CD4-positive, alpha-beta T cell (primary cell): ENCODE data around the gene RIMBP3C. TPM values are rescaled to one million over a fixed set of nuclear protein-coding genes. Genes with fewer than 3 reads are reported as not detected.
"Not testable (repeated sequence)": the region's sequence is repeated elsewhere in the genome, so short reads cannot be mapped to it uniquely, and the experiment has no call there.

ENCODE experiments used
- ATAC-seq: fragments of 200-7000 bp; cut with Tn5 transposase; one replicate; pipeline ENCODE4 v1.10.0; 2022; ENCODE audit warnings: mild to moderate bottlenecking; ENCODE audit not compliant: poor library complexity
- CTCF ChIA-PET: fragments of 350-600 bp; sonication (Branson Sonifier 250); formaldehyde crosslinking; loops from one replicate; lab custom pipeline; 2021; ENCODE audit warnings: antibody characterized with exemption, inconsistent platforms; lab: Charles Lee
- POLR2A ChIA-PET: fragments of 350-600 bp; sonication (Branson Sonifier 250); formaldehyde crosslinking; loops from one replicate; lab custom pipeline; 2021; ENCODE audit warnings: antibody characterized with exemption, inconsistent platforms; lab: Charles Lee
- DNase-seq, 14 experiments: peaks; one replicate each; pipeline ENCODE4 v3.0.0-alpha.2; 2013 to 2020; ENCODE audit warnings: mixed read lengths in 2 of 14
- H3K27ac ChIP-seq, 2 donors: one replicate each; pipeline versions ENCODE4 v1.5.1 to v1.7.0; 2013; ENCODE audit warnings: low read length in 2 of 2, low read depth in 1 of 2, mild to moderate bottlenecking in 1 of 2
- H3K27me3 ChIP-seq, 2 experiments: 1 replicate in 1 of 2; 2 replicates in 1 of 2; pipeline versions ENCODE4 v1.6.1 to v1.7.0; 2013; ENCODE audit warnings: low read length in 2 of 2, control low read depth in 1 of 2, mild to moderate bottlenecking in 1 of 2, moderate library complexity in 1 of 2; ENCODE audit not compliant: insufficient read depth in 2 of 2, control insufficient read depth in 1 of 2
- H3K36me3 ChIP-seq: one replicate; pipeline ENCODE4 v1.6.1; 2013; ENCODE audit warnings: low read length, control low read depth; ENCODE audit not compliant: insufficient read depth
- H3K4me1 ChIP-seq: one replicate; pipeline ENCODE4 v1.6.1; 2013; ENCODE audit warnings: low read length, control low read depth; ENCODE audit not compliant: insufficient read depth
- H3K4me3 ChIP-seq: one replicate; pipeline ENCODE4 v1.5.1; 2013; ENCODE audit warnings: mild to moderate bottlenecking, low read length, moderate library complexity
- H3K9me3 ChIP-seq, 2 experiments: 1 replicate in 1 of 2; 2 replicates in 1 of 2; pipeline versions ENCODE4 v1.6.1 to v1.7.0; 2013; ENCODE audit warnings: low read length in 2 of 2, mild to moderate bottlenecking in 2 of 2, control low read depth in 1 of 2, moderate library complexity in 1 of 2; ENCODE audit not compliant: control insufficient read depth in 1 of 2, insufficient read depth in 1 of 2
- H3K27ac Mint-ChIP-seq: one replicate; pipeline ENCODE4 v1.8.0; 2020; ENCODE audit warnings: mixed read lengths
- H3K27me3 Mint-ChIP-seq: one replicate; pipeline ENCODE4 v1.8.0; 2021; ENCODE audit warnings: mixed read lengths
- H3K36me3 Mint-ChIP-seq: one replicate; pipeline ENCODE4 v1.8.0; 2021; ENCODE audit warnings: low read depth, mixed read lengths
- H3K4me1 Mint-ChIP-seq: one replicate; pipeline ENCODE4 v1.8.0; 2021; ENCODE audit warnings: low read depth, mixed read lengths
- H3K4me3 Mint-ChIP-seq: one replicate; pipeline ENCODE4 v1.8.0; 2020; ENCODE audit warnings: mild to moderate bottlenecking, mixed read lengths
- H3K9me3 Mint-ChIP-seq: one replicate; pipeline ENCODE4 v1.8.0; 2020; ENCODE audit warnings: mixed read lengths
- intact Hi-C, 2 experiments: fragments of 100-400 bp; cut with DNase I in 1 of 2; cut with micrococcal nuclease in 1 of 2; formaldehyde crosslinking; loops; one replicate each; pipeline versions ENCODE4 v1.15.1 to v1.9.0; 2023 to 2025; cut with DNase I, micrococcal nuclease
- total RNA-seq, 174 experiments: library from RNA in 2 of 174; stranded (reverse) in 2 of 174; gene quantifications; one replicate each; pipeline ENCODE4 v1.2.3 and lab custom pipeline; 2021 to 2026

RIMBP3C gene
- total RNA-seq, 2 experiments from 2014 or later: 0.14 TPM; not detected in 1

DNA sequence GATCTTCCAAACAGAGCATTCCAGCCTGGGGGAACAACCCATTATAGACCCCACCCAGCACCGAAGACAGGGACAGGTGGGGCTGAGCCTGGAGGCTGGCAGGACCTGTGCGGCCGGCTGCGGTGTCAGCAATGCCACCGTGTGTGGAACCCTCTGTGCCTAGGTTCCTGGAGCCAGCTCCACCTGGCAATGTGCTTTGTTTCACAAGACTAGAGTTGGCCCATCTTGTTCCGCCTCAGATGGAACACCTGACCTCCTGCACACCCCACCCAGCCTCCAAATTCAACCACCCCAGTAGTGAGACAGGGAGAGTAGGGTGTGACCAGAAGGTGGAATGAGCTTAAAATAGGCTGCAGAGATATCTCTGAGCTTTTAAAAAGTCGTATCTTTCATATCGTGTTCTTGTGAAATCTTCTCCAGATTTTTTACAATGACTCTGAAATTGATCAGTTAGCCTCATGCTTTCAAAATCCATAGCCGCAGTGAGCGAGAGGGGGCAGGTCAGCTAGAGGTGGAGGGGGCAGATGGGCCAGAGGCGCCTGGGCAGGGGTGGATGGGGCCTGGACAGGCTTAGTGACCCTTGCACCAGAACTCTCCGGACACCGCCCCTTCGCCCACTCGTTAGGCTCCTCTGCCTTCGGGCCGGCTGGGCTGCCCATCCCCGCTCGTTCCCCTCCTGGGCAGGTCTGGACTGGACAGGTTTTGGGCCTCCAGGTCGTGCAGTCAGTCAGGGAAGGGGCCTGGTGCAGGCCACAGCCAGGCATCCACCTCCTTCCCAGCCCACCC lies 18.2 kb downstream of the RIMBP3C start:
- H3K4me1 Mint-ChIP-seq, H3K27me3 Mint-ChIP-seq, H3K9me3 ChIP-seq, DNase-seq, H3K9me3 Mint-ChIP-seq, H3K27ac ChIP-seq, H3K4me3 ChIP-seq, H3K27me3 ChIP-seq, H3K36me3 ChIP-seq, H3K4me1 ChIP-seq, ATAC-seq, CTCF ChIA-PET, H3K36me3 Mint-ChIP-seq, H3K4me3 Mint-ChIP-seq, POLR2A ChIA-PET, intact Hi-C loops, H3K27ac Mint-ChIP-seq: not testable (repeated sequence)

GRCh38 chr22:21531525-21531924 lies 19.7 kb downstream of the RIMBP3C start:
- H3K4me1 ChIP-seq, intact Hi-C loops, H3K9me3 Mint-ChIP-seq, H3K9me3 ChIP-seq, H3K36me3 ChIP-seq, H3K27me3 Mint-ChIP-seq, POLR2A ChIA-PET, H3K27ac Mint-ChIP-seq, H3K36me3 Mint-ChIP-seq, CTCF ChIA-PET, H3K4me3 ChIP-seq, H3K27me3 ChIP-seq, DNase-seq, H3K4me3 Mint-ChIP-seq, ATAC-seq, H3K4me1 Mint-ChIP-seq, H3K27ac ChIP-seq: not testable (repeated sequence)

GRCh38 chr22:21526705-21527500 lies 24.4 kb downstream of the RIMBP3C start:
- intact Hi-C loops, H3K36me3 Mint-ChIP-seq, H3K27me3 Mint-ChIP-seq, H3K4me1 Mint-ChIP-seq, H3K4me3 Mint-ChIP-seq, POLR2A ChIA-PET, H3K4me1 ChIP-seq, H3K27me3 ChIP-seq, H3K9me3 ChIP-seq, H3K27ac ChIP-seq, CTCF ChIA-PET, H3K4me3 ChIP-seq, H3K27ac Mint-ChIP-seq, ATAC-seq, H3K9me3 Mint-ChIP-seq, DNase-seq, H3K36me3 ChIP-seq: not testable (repeated sequence)

GRCh38 chr22:21516970-21517764 lies 34.1 kb downstream of the RIMBP3C start:
- H3K36me3 Mint-ChIP-seq, H3K27me3 ChIP-seq, H3K4me1 Mint-ChIP-seq, intact Hi-C loops, H3K27ac Mint-ChIP-seq, POLR2A ChIA-PET, H3K27ac ChIP-seq, H3K4me1 ChIP-seq, CTCF ChIA-PET, H3K4me3 ChIP-seq, H3K36me3 ChIP-seq, H3K9me3 Mint-ChIP-seq, H3K9me3 ChIP-seq, H3K4me3 Mint-ChIP-seq, H3K27me3 Mint-ChIP-seq: not testable (repeated sequence)
- DNase-seq (peak in 3 of 14 experiments; percentile 52 to 57 (median 56)), ATAC-seq (peak; percentile 67)

- H3K4me3 ChIP-seq, intact Hi-C loops, DNase-seq, H3K36me3 Mint-ChIP-seq, H3K9me3 Mint-ChIP-seq, CTCF ChIA-PET, H3K27me3 Mint-ChIP-seq, H3K27ac ChIP-seq, H3K36me3 ChIP-seq, H3K4me1 ChIP-seq, POLR2A ChIA-PET, H3K9me3 ChIP-seq, ATAC-seq, H3K4me1 Mint-ChIP-seq, H3K27ac Mint-ChIP-seq, H3K4me3 Mint-ChIP-seq, H3K27me3 ChIP-seq: not testable (repeated sequence)
Measured at GRCh38 chr22:21516522-21516921, 34.7 kb downstream of the RIMBP3C start.

DNA sequence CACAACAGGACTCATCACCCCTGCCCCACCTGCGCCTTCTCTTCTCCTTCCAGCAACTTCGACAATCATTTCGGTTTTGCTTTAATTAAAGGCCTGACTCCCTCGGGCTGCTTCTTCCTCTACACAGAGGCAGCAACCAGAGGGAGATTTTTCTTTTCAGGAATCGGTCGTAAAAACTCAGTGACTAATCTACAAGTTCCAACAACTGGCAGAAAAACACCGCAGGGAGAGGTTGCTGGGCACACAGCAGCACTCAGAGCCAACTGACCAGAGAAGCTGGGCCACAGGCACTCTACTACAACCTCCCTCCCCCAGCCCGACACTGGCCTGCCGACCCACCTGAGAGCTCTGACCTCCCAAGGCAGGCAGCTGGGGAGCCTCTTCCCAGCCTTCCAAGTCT lies 36.0 kb downstream of the RIMBP3C start:
- H3K27ac ChIP-seq, H3K27me3 ChIP-seq, H3K4me3 ChIP-seq, POLR2A ChIA-PET, H3K36me3 Mint-ChIP-seq, H3K4me1 ChIP-seq, H3K27me3 Mint-ChIP-seq, H3K36me3 ChIP-seq, H3K27ac Mint-ChIP-seq, H3K4me1 Mint-ChIP-seq, DNase-seq, H3K9me3 Mint-ChIP-seq, ATAC-seq, intact Hi-C loops, H3K9me3 ChIP-seq, CTCF ChIA-PET, H3K4me3 Mint-ChIP-seq: not testable (repeated sequence)
